Measurements from ENCODE around the gene GJA3. TPM values are rescaled to one million over a fixed set of nuclear protein-coding genes. Genes with fewer than 3 reads are reported as not detected.

Gene GJA3
- total RNA-seq, 1 donor from 2014 or later: 2.1 TPM

- H3K4me1 ChIP-seq (ENCODE audit: control insufficient read depth in 3 of 3, insufficient read depth in 3 of 3, low read length in 3 of 3): no peaks in the 10 kb centered on the region
- no peak overlapping the region for H3K9ac ChIP-seq (ENCODE audit: low read depth in 1 of 3, low read length in 3 of 3)
- H3K27ac ChIP-seq (ENCODE audit: low read depth, low read length): no peak overlapping the region
- H3K9me3 ChIP-seq (ENCODE audit: control insufficient read depth in 3 of 3, low read length in 3 of 3): no peaks in the 10 kb centered on the region
- no peak overlapping the region for H3K4me3 ChIP-seq (ENCODE audit: low read length in 3 of 3)
- no peaks in the 10 kb centered on the region for H3K36me3 ChIP-seq (ENCODE audit: control insufficient read depth in 3 of 3, insufficient read depth in 3 of 3, low read length in 3 of 3)
- H3K27me3 ChIP-seq (ENCODE audit: control insufficient read depth in 3 of 3, insufficient read depth in 3 of 3, low read length in 3 of 3): peaks cover 15 to 38% (median 35%) of the 10 kb centered on the region in 3 donors
Measured at GRCh38 chr13:20101467-20102316, 59.2 kb downstream of the GJA3 start.

- no peaks in the 10 kb centered on the region for H3K4me1 ChIP-seq (ENCODE audit: control insufficient read depth in 3 of 3, insufficient read depth in 3 of 3, low read length in 3 of 3)
- H3K36me3 ChIP-seq (ENCODE audit: control insufficient read depth in 3 of 3, insufficient read depth in 3 of 3, low read length in 3 of 3): no peaks in the 10 kb centered on the region
- no peak overlapping the region for H3K27ac ChIP-seq (ENCODE audit: low read depth, low read length)
- H3K4me3 ChIP-seq (ENCODE audit: low read length in 3 of 3): no peak overlapping the region
- H3K9ac ChIP-seq (ENCODE audit: low read depth in 1 of 3, low read length in 3 of 3): no peak overlapping the region
- peaks cover 15 to 36% (median 25%) of the 10 kb centered on the region in 3 donors for H3K27me3 ChIP-seq (ENCODE audit: control insufficient read depth in 3 of 3, insufficient read depth in 3 of 3, low read length in 3 of 3)
- no peaks in the 10 kb centered on the region for H3K9me3 ChIP-seq (ENCODE audit: control insufficient read depth in 3 of 3, low read length in 3 of 3)
Measured at GRCh38 chr13:20099319-20099718, 61.5 kb downstream of the GJA3 start.

GRCh38 chr13:20093951-20094350 is 66.9 kb downstream of the GJA3 start:
- Histone ChIP-seq H3K4me3 (ENCODE audit: low read length in 3 of 3) (no peak overlapping the region), H3K9me3 (ENCODE audit: control insufficient read depth in 3 of 3, low read length in 3 of 3) (no peaks in the 10 kb centered on the region), H3K4me1 (ENCODE audit: control insufficient read depth in 3 of 3, insufficient read depth in 3 of 3, low read length in 3 of 3) (no peaks in the 10 kb centered on the region), H3K9ac (ENCODE audit: low read depth in 1 of 3, low read length in 3 of 3) (no peak overlapping the region), H3K36me3 (ENCODE audit: control insufficient read depth in 3 of 3, insufficient read depth in 3 of 3, low read length in 3 of 3) (no peaks in the 10 kb centered on the region), H3K27me3 (ENCODE audit: control insufficient read depth in 3 of 3, insufficient read depth in 3 of 3, low read length in 3 of 3) (peaks cover 4 to 18% (median 6%) of the 10 kb centered on the region in 3 donors), H3K27ac (ENCODE audit: low read depth, low read length) (no peak overlapping the region)

- Histone ChIP-seq H3K4me3 (ENCODE audit: low read length in 3 of 3) (no peak overlapping the region), H3K36me3 (ENCODE audit: control insufficient read depth in 3 of 3, insufficient read depth in 3 of 3, low read length in 3 of 3) (peaks cover 3 to 5% (median 3%) of the 10 kb centered on the region in 3 donors), H3K9ac (ENCODE audit: low read depth in 1 of 3, low read length in 3 of 3) (no peak overlapping the region), H3K27ac (ENCODE audit: low read depth, low read length) (no peak overlapping the region), H3K9me3 (ENCODE audit: control insufficient read depth in 3 of 3, low read length in 3 of 3) (no peaks in the 10 kb centered on the region), H3K4me1 (ENCODE audit: control insufficient read depth in 3 of 3, insufficient read depth in 3 of 3, low read length in 3 of 3) (no peaks in the 10 kb centered on the region), H3K27me3 (ENCODE audit: control insufficient read depth in 3 of 3, insufficient read depth in 3 of 3, low read length in 3 of 3) (peaks cover 0 to 3% (median 0%) of the 10 kb centered on the region in 3 donors)
Measured at GRCh38 chr13:20090349-20090748, 70.5 kb downstream of the GJA3 start.

Other genes with a start within 250 kb of the GJA3 start
- gene ZMYM2, start 202.3 kb downstream of the GJA3 start, total RNA-seq: 61.6 TPM
- gene GJB2, start 31.9 kb upstream of the GJA3 start, total RNA-seq: 1.0 TPM
- gene GJB6, start 71.3 kb upstream of the GJA3 start, total RNA-seq: not detected

Measured in skeletal muscle tissue (tissue), 4 donors.